Limb (tissue), 2 donors: ENCODE measurements around the gene CHD2.
A peak's percentile ranks its signal among the peaks of the same experiment; 100 is the strongest.

Experiments used
- DNase-seq, 2 donors: peaks; one replicate each; pipeline ENCODE4 v3.0.0-alpha.2; 2016; ENCODE audit errors: extremely low spot score in 2 of 2

Gene CHD2

GRCh38 chr15:92930054-92930621 lies 30.0 kb downstream of the CHD2 start:
- DNase-seq: no peak

DNA sequence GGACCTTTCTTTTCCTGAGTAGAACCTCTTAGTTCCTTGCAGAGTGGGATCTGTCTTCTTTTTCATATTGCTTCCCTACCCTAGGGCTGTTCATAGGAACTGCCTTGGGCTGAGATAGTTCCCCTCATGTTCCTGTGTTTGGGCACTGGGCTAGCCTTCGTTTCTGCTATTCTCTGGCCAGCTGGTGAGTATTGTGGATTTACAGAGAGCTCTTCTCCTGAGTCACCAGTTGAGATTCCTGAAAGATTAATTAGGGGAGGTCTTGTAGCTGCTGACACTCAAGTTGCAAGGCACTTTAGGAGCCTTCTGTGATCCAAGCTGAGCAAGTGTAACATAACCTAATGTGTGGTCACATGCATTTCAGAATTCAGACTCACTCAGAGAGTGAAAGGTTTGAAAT lies 30.7 kb downstream of the CHD2 start:
- no peak for DNase-seq

DNA sequence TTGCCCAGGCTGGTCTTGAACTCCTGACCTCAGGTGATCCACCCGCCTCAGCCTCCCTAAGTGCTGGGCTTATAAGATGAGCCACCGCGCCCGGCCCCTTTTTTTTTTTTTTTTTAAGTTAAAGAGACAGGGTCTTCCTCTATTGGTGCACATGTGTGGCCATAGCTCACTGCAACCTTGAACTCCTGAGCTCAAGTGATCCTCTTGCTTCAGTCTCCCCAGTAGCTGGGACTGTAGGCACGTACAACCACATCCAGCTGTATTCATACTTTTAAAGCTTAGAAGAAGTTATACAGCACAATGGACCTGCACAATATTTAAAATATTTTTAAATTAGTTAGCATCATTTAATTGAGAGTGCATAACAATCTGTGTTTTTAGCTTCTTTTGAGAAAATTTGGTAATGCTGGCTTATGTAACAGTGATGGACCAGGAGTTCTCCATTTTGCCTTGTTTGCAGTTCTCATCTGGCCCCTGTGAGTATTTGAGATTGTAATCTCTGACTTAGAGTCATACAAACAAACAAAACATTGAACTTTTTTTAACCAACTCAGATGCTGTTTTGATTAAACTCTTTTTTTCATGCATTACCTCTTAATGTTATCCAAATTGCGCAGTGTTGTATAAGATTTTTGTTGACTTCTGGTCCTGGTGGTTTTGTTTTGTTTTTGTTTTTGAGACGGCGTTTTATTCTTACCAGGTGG lies 33.0 kb downstream of the CHD2 start:
- no peak for DNase-seq

GRCh38 chr15:92933831-92934230 lies 33.7 kb downstream of the CHD2 start:
- DNase-seq: no peak

- DNase-seq: no peak
Measured at GRCh38 chr15:92934716-92935115, 34.6 kb downstream of the CHD2 start.

GRCh38 chr15:92936138-92936537 lies 36.0 kb downstream of the CHD2 start:
- DNase-seq: no peak

- no peak for DNase-seq
Measured at GRCh38 chr15:92936693-92937092, 36.6 kb downstream of the CHD2 start.

DNA sequence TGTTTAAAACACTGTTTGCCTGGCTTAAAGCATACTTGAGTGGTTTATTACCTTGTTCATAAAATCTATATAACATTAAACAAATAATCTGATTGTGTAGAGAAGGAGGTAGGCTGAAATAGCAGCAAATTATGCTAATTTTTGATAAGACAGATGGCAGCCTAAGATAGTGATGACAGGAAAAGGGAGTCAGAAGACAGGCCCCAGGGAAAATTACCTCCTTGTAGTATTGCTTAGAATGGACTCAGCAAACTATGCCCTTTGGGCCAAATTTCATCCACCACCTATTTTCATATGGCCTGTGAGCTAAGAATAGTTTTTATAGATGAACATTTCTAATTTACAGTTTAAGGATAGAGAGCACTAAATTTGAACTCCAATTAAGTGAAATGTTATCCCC lies 37.8 kb downstream of the CHD2 start:
- DNase-seq: no peak

GRCh38 chr15:92938387-92938786 lies 38.3 kb downstream of the CHD2 start:
- no peak for DNase-seq

GRCh38 chr15:92941668-92942067 lies 41.5 kb downstream of the CHD2 start:
- no peak for DNase-seq

GRCh38 chr15:92942706-92943105 lies 42.6 kb downstream of the CHD2 start:
- no peak for DNase-seq

- DNase-seq: no peak
Measured at GRCh38 chr15:92943581-92943980, 43.5 kb downstream of the CHD2 start.

- DNase-seq: no peak
Measured at GRCh38 chr15:92944946-92945521, 44.9 kb downstream of the CHD2 start.

DNA sequence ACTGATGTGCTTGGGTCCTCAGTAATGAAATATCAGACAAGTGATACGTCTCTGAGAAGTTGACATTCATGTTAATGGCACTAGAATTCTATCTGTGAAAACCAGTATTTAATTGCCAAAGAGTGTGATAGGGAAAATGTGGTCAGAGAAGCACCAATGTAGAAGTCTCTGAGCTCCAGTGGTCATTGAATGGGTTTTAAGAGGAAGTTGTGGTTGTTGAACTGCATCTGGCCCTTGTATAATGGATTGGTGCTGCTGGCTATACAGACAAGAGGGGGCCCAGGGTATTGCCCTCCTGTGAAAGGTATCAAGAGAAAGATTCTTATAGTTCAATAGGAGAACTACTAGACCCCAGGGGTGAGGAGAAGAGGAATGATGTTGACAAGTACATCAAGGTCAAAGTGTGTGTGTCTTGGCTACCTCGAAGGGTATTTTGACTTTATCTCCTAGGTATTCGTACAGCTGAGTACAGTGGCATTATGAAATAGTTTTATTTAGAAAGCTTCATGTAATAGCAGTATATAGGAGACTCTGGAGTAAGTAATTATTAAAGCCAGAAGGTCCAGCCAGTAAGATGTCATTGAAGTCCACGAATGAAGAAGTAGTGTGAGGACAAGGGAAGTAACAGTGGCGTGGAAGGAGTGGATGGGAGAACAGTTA lies 47.1 kb downstream of the CHD2 start:
- no peak for DNase-seq

- no peak for DNase-seq
Measured at GRCh38 chr15:92949604-92950249, 49.6 kb downstream of the CHD2 start.

DNA sequence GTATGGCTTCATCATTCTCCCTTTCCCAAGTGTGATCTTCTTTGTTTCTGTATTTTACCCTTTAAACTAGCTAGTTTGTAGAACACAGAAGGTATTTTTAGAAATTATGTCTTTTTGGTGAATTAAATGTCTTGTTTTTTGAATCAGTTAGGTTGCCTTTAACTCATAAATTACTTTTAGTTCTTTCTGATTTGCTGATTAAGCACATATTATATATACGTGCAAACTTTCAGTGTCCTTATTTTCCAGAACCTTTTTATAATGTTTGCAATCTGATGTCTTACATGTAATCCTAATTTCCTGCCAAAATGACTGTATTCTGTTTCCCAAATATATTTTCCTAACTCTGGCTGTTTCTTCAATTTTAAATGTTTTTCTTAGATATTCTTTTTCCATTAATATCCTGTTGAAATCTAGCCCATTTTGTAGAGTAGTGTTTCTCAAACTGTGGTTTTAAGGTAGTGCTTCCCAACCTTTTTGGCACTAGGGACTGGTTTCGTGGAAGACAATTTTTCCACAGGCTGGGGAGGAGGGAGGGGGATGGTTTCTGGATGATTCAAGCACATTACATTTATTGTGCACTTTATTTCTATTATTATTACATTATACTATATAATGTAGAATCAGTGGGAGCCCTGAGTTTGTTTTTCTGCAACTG lies 51.8 kb downstream of the CHD2 start:
- DNase-seq: peak in 1 of 2 donors; percentile 34

DNA sequence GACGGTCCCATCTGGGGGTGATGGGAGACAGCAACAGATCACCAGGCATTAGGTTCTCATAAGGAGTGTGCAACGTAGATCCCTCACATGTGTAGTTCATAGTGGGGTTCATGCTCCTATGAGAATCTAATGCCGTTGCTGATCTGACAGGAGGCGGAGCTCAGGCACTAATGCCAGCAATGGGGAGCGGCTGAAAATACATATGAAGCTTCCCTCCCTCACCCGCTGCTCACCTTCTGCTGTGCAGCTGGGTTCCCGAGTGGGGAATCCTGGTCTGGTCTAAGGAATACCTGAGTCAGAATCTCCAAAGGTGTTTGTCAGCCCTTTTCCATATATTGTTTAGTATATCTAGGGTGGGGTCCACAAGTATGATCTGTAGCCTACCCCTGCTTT lies 52.3 kb downstream of the CHD2 start:
- no peak for DNase-seq

DNA sequence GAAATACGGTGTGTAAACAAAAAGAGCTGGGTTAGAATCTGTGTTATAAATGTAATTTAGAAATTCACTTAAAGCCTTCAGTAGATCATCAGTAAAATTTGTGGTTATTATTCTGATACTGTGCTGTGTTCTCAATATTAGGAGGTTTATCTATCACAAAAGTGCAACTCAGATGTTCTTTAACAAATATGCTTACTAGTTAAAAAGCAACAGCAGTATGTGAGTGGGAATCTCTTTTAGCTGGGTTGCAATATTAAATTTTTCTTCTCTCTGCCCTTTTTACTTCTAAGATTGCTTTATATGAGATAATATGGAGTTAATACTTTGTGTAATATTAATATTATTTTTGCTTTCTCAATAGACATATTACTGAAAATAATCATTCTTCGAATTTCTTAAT lies 53.4 kb downstream of the CHD2 start:
- no peak for DNase-seq

GRCh38 chr15:92954002-92954401 lies 53.9 kb downstream of the CHD2 start:
- no peak for DNase-seq

DNA sequence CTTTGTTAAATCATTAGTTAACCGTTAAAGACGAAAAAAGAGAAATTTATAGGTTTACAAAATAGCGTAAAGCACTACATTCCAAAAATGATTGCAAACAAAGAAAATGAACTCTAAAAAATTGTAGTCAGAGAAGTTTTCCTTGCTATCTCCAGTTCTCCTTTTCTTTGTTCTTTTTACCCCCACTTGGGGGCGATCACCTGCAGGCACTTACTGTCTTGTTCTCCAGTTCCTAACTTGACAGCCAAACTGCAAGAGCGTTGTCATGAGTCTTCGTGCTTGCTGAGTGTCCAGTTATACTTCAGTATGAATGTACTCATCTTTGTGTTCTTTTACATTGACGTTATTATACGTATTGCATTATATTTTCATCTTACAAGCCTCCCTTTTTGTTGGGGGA lies 54.5 kb downstream of the CHD2 start:
- DNase-seq: no peak

DNA sequence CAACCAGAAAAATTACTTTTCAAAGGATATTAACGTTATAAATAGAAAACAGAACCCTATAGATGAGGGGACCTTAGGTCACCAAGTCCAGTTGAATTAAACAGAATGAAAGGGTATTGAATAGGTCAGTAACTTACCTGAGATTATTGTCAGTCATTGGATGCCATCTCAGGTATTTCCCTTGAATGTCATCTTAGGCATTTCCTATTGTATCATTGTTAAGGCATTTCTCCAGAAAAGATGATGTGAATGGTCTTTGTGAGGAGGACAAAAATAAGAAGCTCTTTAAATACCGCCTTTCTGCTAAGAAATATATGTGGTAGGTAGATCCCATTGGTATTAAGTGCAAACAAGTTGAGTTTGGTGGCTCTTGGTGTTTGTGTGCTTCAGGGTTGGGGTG lies 55.6 kb downstream of the CHD2 start:
- DNase-seq: no peak

- DNase-seq: no peak
Measured at GRCh38 chr15:92958105-92958504, 58.0 kb downstream of the CHD2 start.
